Body of pancreas (tissue), 4 donors: Measurements from ENCODE around the gene KIF16B.

Source experiments
- CTCF ChIP-seq, 7 experiments: fragments of 450-650 bp in 4 of 7; fragments of 200-600 bp in 3 of 7; sonication (generic) in 3 of 7; IDR thresholded peaks; one replicate each; pipeline ENCODE4 v1.5.1; 2016 to 2019; ENCODE audit warnings: antibody characterized with exemption in 7 of 7
- POLR2A ChIP-seq, 3 donors: fragments of 450-650 bp; IDR thresholded peaks; one replicate each; pipeline ENCODE4 v1.6.1; 2016; ENCODE audit warnings: antibody characterized with exemption in 3 of 3, mild to moderate bottlenecking in 2 of 3

- TF ChIP-seq CTCF (IDR thresholded peaks at IDR 0.05): peak in 6 of 7 experiments; percentile 44 to 68 (median 63)
- no peak for TF ChIP-seq POLR2A (IDR thresholded peaks at IDR 0.05)
Observed at GRCh38 chr20:16517946-16518783, 55.1 kb downstream of the KIF16B start.
